SK-N-SH (cell line): ENCODE measurements around the gene RCOR2. TPM values are rescaled to one million over a fixed set of nuclear protein-coding genes. Genes with fewer than 3 reads are reported as not detected.

Source experiments
- CTCF ChIA-PET: fragments of 300-600, 350-600 bp; formaldehyde crosslinking; extraction: SDS; loops from one replicate; lab custom pipeline; 2021; lab: Yijun Ruan, JAX
- POLR2A ChIA-PET: fragments of 350-600 bp; sonication (Branson Sonifier 250); formaldehyde crosslinking; extraction: SDS; loops from one replicate; lab custom pipeline; 2020; ENCODE audit warnings: antibody characterized with exemption, inconsistent platforms; lab: Yijun Ruan, JAX
- DNase-seq: peaks from one replicate; pipeline ENCODE4 v3.0.0; 2012
- H2AFZ ChIP-seq: fragments of 200-600 bp; sonication (generic); 2 replicates; pipeline ENCODE4 v1.8.1; 2016; ENCODE audit warnings: antibody characterized with exemption, mild to moderate bottlenecking, low read depth
- H3F3A ChIP-seq: fragments of 200-600 bp; sonication (generic); replicated peaks from 2 replicates; pipeline ENCODE3; 2016; ENCODE audit warnings: antibody characterized with exemption, mild to moderate bottlenecking; ENCODE audit not compliant: insufficient read depth
- H3K27ac ChIP-seq, 2 experiments: fragments of 200-500 bp in 1 of 2; fragments of 200-600 bp in 1 of 2; sonication (Bioruptor generic) in 1 of 2; sonication (generic), shearing (Covaris generic) in 1 of 2; 2 replicates each; pipeline versions ENCODE4 v1.5.1 to v1.6.1; 2014 to 2016; ENCODE audit warnings: low read depth in 2 of 2, inconsistent platforms in 1 of 2, low read length in 1 of 2, mild to moderate bottlenecking in 1 of 2, mixed read lengths in 1 of 2
- H3K27me3 ChIP-seq: fragments of 200-600 bp; sonication (generic), shearing (Covaris generic); 2 replicates; pipeline ENCODE4 v1.6.1; 2016; ENCODE audit warnings: mixed run types; ENCODE audit not compliant: insufficient read depth
- H3K36me3 ChIP-seq, 2 experiments: fragments of 200-500 bp in 1 of 2; fragments of 200-600 bp in 1 of 2; sonication (Bioruptor generic) in 1 of 2; sonication (generic) in 1 of 2; replicated peaks in 1 of 2; 2 replicates each; pipeline versions ENCODE3 to v1.5.1; 2014 to 2016; ENCODE audit warnings: low read length in 1 of 2, mild to moderate bottlenecking in 1 of 2; ENCODE audit not compliant: insufficient read depth in 2 of 2, control insufficient read depth in 1 of 2
- H3K4me1 ChIP-seq, 2 experiments: fragments of 200-500 bp in 1 of 2; fragments of 200-600 bp in 1 of 2; sonication (Bioruptor generic) in 1 of 2; sonication (generic), shearing (Covaris generic) in 1 of 2; 2 replicates each; pipeline versions ENCODE4 v1.5.1 to v1.6.1; 2014 to 2016; ENCODE audit warnings: low read depth in 1 of 2, low read length in 1 of 2, mixed run types in 1 of 2; ENCODE audit not compliant: insufficient read depth in 2 of 2, control insufficient read depth in 1 of 2
- H3K4me2 ChIP-seq: fragments of 200-600 bp; sonication (generic), shearing (Covaris generic); 2 replicates; pipeline ENCODE4 v1.6.1; 2017; ENCODE audit warnings: mixed run types
- H3K4me3 ChIP-seq, 2 experiments: fragments of 200-500 bp in 1 of 2; fragments of 200-600 bp in 1 of 2; sonication (Bioruptor generic) in 1 of 2; sonication (generic), shearing (Covaris generic) in 1 of 2; 2 replicates each; pipeline versions ENCODE4 v1.5.1 to v1.8.1; 2014 to 2016; ENCODE audit warnings: low read depth in 2 of 2, inconsistent platforms in 1 of 2, low read length in 1 of 2, mild to moderate bottlenecking in 1 of 2, mixed read lengths in 1 of 2, moderate library complexity in 1 of 2
- H3K79me2 ChIP-seq: fragments of 200-600 bp; sonication (generic); 2 replicates; pipeline ENCODE4 v1.8.1; 2017; ENCODE audit warnings: mild to moderate bottlenecking; ENCODE audit not compliant: insufficient read depth
- H3K9ac ChIP-seq: fragments of 200-600 bp; sonication (generic); 2 replicates; pipeline ENCODE4 v1.6.1; 2017; ENCODE audit warnings: mixed run types
- H3K9me2 ChIP-seq: fragments of 200-600 bp; sonication (generic); 2 replicates; pipeline ENCODE4 v1.6.1; 2017; ENCODE audit warnings: mixed run types
- H3K9me3 ChIP-seq: fragments of 200-600 bp; sonication (generic); 2 replicates; pipeline ENCODE4 v1.6.1; 2017; ENCODE audit warnings: mixed run types, mild to moderate bottlenecking, moderate library complexity
- H4K20me1 ChIP-seq: fragments of 200-600 bp; sonication (generic); 2 replicates; pipeline ENCODE4 v1.6.1; 2017; ENCODE audit warnings: mild to moderate bottlenecking, mixed run types; ENCODE audit not compliant: insufficient read depth
- EP300 ChIP-seq, 2 experiments: IDR thresholded peaks; 2 replicates each; pipeline versions ENCODE4 v1.4.0 to v1.6.1; 2012; ENCODE audit warnings: borderline replicate concordance in 1 of 2, low read depth in 1 of 2, low read length in 1 of 2
- FOSL2 ChIP-seq: IDR thresholded peaks from 2 replicates; pipeline ENCODE4 v1.4.0; 2012; ENCODE audit warnings: low read depth, mild to moderate bottlenecking, moderate library complexity, borderline replicate concordance
- GABPA ChIP-seq: IDR thresholded peaks from 2 replicates; pipeline ENCODE4 v1.4.0; 2012; ENCODE audit warnings: low read depth, mild to moderate bottlenecking
- GATA2 ChIP-seq: sonication (generic); formaldehyde crosslinking; IDR thresholded peaks from 2 replicates; pipeline ENCODE4 v1.5.0; 2020; ENCODE audit warnings: mild to moderate bottlenecking, missing genetic modification reagents
- MXI1 ChIP-seq: IDR thresholded peaks from 2 replicates; pipeline ENCODE4 v1.6.1; 2012; ENCODE audit warnings: mild to moderate bottlenecking, low read depth, low read length, improper control_type of control experiment
- NFIC ChIP-seq: IDR thresholded peaks from 2 replicates; pipeline ENCODE4 v1.4.0; 2012; ENCODE audit warnings: borderline replicate concordance
- NRF1 ChIP-seq: IDR thresholded peaks from 2 replicates; pipeline ENCODE4 v1.6.1; 2012; ENCODE audit warnings: low read depth, mild to moderate bottlenecking, low read length
- POLR2AphosphoS5 ChIP-seq: IDR thresholded peaks from 2 replicates; pipeline ENCODE4 v1.6.1; 2012; ENCODE audit warnings: low read depth, low read length
- RAD21 ChIP-seq: IDR thresholded peaks from 2 replicates; pipeline ENCODE4 v1.6.1; 2012; ENCODE audit warnings: mild to moderate bottlenecking, low read length
- RCOR1 ChIP-seq: fragments of 150-350 bp; IDR thresholded peaks from 2 replicates; pipeline ENCODE4 v1.6.1; 2017; ENCODE audit warnings: antibody characterized with exemption, low read length
- RFX5 ChIP-seq: IDR thresholded peaks from 2 replicates; pipeline ENCODE4 v1.6.1; 2012; ENCODE audit warnings: mild to moderate bottlenecking, improper control_type of control experiment, low read length
- RXRA ChIP-seq: IDR thresholded peaks from 2 replicates; pipeline ENCODE4 v1.4.0; 2012; ENCODE audit warnings: low read depth, mild to moderate bottlenecking, borderline replicate concordance
- SIN3A ChIP-seq: IDR thresholded peaks from 2 replicates; pipeline ENCODE4 v1.6.1; 2012; ENCODE audit warnings: low read depth, mild to moderate bottlenecking, low read length, moderate library complexity, borderline replicate concordance
- TAF1 ChIP-seq: IDR thresholded peaks from 2 replicates; pipeline ENCODE4 v1.6.1; 2012; ENCODE audit warnings: low read depth, mild to moderate bottlenecking, low read length, moderate library complexity, borderline replicate concordance
- TCF12 ChIP-seq: IDR thresholded peaks from 2 replicates; pipeline ENCODE4 v1.4.0; 2012
- TEAD4 ChIP-seq: IDR thresholded peaks from 2 replicates; pipeline ENCODE4 v1.4.0; 2012; ENCODE audit warnings: mild to moderate bottlenecking, borderline replicate concordance; ENCODE audit not compliant: insufficient read depth
- WGBS: methylation state at CpG from one replicate; pipeline ENCODE4 v1.1.6; 2017; ENCODE audit warnings: low lambda C conversion rate; 5-methylcytosine and 5-hydroxymethylcytosine counted together
- polyA plus RNA-seq, 3 experiments: library from polyadenylated mRNA; depleted of rRNA; stranded (reverse); fragments of >200 nt; gene quantifications; 2 replicates each; pipeline ENCODE4 v1.2.3, GENCODE V29; 2012
- TF ChIP-seq, protein P1 (sequence below): IDR thresholded peaks from 2 replicates; pipeline ENCODE4 v1.4.0; 2012; ENCODE audit warnings: low read depth
- TF ChIP-seq, protein P2 (sequence below): fragments of 200-600 bp; sonication (generic); IDR thresholded peaks from 2 replicates; pipeline ENCODE4 v1.6.1; 2017; ENCODE audit warnings: antibody characterized with exemption, mild to moderate bottlenecking, moderate library complexity
- TF ChIP-seq, protein P3 (sequence below): IDR thresholded peaks from 2 replicates; pipeline ENCODE4; 2012
- TF ChIP-seq, protein P4 (sequence below): IDR thresholded peaks from 2 replicates; pipeline ENCODE4 v1.4.0; 2012; ENCODE audit warnings: low read depth, borderline replicate concordance
- TF ChIP-seq, protein P5 (sequence below): fragments of 150-350 bp; IDR thresholded peaks from 2 replicates; pipeline ENCODE4 v1.6.1; 2017; ENCODE audit warnings: antibody characterized with exemption, low read length, low read depth, borderline replicate concordance
- TF ChIP-seq, protein P6 (sequence below): fragments of 150-350 bp; IDR thresholded peaks from 2 replicates; pipeline ENCODE4 v1.6.1; 2016; ENCODE audit warnings: mild to moderate bottlenecking, low read depth, low read length

The RCOR2 gene
- polyA plus RNA-seq, 1 of the 3 experiments (the other 2 are of a cell fraction): 1.1 TPM

DNA sequence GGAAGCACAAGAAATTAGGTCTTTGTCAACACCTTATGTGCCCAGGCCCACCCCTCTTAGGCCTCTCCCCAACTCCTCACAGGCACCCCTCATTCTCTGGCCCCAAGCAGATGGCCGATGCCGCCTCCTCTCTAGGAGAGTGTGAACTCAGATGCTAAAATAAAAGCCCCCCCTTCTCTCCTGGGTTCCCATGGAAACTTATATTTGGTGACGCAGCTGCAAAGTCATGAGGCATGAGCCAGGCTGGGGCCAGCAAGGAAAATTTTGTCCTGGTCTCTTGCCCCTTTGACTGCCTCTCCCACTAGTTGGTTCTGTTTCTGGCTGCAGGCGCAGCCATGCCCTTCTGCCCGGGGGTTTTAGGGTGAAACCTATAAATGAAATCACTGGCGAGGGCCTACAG, 11.8 kb downstream of the RCOR2 start:
- Histone ChIP-seq H3K27ac (no peak overlapping the region), H3K9ac (no peak overlapping the region), H3K4me3 (no peak overlapping the region), H3K27me3 (no peaks in the 10 kb centered on the region), H3K4me2 (no peak overlapping the region), H3K36me3 (peaks cover 0 to 67% of the 10 kb centered on the region in 2 experiments), H3F3A (no peaks in the 10 kb centered on the region), H3K9me2 (no peaks in the 10 kb centered on the region), H3K79me2 (no peaks in the 10 kb centered on the region), H3K4me1 (peaks cover 0 to 16% of the 10 kb centered on the region in 2 experiments; a peak in 1 of 4 replicates), H3K9me3 (no peaks in the 10 kb centered on the region), H4K20me1 (no peaks in the 10 kb centered on the region), H2AFZ (no peak overlapping the region)
- ChIA-PET CTCF (interaction anchor here (0.9 to 3.1 kb wide), 2 partner anchors 8 to 68 kb away, joined by 4 to 20 read pairs; no protein-coding TSS in a partner anchor), POLR2A (no interaction called here)
- TF ChIP-seq, protein P1, sequence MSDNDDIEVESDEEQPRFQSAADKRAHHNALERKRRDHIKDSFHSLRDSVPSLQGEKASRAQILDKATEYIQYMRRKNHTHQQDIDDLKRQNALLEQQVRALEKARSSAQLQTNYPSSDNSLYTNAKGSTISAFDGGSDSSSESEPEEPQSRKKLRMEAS: no peak
- TF ChIP-seq, protein P2, sequence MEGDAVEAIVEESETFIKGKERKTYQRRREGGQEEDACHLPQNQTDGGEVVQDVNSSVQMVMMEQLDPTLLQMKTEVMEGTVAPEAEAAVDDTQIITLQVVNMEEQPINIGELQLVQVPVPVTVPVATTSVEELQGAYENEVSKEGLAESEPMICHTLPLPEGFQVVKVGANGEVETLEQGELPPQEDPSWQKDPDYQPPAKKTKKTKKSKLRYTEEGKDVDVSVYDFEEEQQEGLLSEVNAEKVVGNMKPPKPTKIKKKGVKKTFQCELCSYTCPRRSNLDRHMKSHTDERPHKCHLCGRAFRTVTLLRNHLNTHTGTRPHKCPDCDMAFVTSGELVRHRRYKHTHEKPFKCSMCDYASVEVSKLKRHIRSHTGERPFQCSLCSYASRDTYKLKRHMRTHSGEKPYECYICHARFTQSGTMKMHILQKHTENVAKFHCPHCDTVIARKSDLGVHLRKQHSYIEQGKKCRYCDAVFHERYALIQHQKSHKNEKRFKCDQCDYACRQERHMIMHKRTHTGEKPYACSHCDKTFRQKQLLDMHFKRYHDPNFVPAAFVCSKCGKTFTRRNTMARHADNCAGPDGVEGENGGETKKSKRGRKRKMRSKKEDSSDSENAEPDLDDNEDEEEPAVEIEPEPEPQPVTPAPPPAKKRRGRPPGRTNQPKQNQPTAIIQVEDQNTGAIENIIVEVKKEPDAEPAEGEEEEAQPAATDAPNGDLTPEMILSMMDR: no peak
- TF ChIP-seq GATA2 (no peak), NFIC (no peak), RAD21 (no peak), TAF1 (no peak), MXI1 (no peak)
- TF ChIP-seq, protein P3, sequence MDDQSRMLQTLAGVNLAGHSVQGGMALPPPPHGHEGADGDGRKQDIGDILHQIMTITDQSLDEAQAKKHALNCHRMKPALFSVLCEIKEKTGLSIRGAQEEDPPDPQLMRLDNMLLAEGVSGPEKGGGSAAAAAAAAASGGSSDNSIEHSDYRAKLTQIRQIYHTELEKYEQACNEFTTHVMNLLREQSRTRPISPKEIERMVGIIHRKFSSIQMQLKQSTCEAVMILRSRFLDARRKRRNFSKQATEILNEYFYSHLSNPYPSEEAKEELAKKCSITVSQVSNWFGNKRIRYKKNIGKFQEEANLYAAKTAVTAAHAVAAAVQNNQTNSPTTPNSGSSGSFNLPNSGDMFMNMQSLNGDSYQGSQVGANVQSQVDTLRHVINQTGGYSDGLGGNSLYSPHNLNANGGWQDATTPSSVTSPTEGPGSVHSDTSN: no peak
- TF ChIP-seq, protein P4, sequence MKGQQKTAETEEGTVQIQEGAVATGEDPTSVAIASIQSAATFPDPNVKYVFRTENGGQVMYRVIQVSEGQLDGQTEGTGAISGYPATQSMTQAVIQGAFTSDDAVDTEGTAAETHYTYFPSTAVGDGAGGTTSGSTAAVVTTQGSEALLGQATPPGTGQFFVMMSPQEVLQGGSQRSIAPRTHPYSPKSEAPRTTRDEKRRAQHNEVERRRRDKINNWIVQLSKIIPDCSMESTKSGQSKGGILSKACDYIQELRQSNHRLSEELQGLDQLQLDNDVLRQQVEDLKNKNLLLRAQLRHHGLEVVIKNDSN: no peak
- DNase-seq: no peak
- WGBS: 94% methylated on average over 6 of the region's 6 CpGs

DNA sequence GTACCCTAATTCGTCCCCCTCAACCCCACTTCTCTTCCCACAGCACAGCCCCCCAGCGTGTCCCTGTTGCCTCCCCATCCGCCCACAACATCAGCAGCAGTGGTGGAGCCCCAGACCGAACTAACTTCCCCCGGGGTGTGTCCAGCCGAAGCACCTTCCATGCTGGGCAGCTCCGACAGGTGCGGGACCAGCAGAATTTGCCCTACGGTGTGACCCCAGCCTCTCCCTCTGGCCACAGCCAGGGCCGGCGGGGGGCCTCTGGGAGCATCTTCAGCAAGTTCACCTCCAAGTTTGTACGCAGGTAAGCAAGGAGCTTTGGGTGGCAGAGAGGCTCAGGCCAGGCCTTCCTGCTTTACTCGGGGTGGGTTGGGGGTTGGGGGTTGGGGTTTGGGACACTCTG, 12.2 kb downstream of the RCOR2 start:
- Histone ChIP-seq H3F3A (no peaks in the 10 kb centered on the region), H3K36me3 (peaks cover 0 to 72% of the 10 kb centered on the region in 2 experiments), H3K27me3 (no peaks in the 10 kb centered on the region), H3K9ac (no peak overlapping the region), H3K9me2 (no peaks in the 10 kb centered on the region), H4K20me1 (no peaks in the 10 kb centered on the region), H3K4me1 (peaks cover 0 to 11% of the 10 kb centered on the region in 2 experiments; a peak in 1 of 4 replicates), H3K27ac (no peak overlapping the region; a peak in 1 of 4 replicates), H3K4me3 (no peak overlapping the region), H3K4me2 (no peak overlapping the region), H3K9me3 (no peaks in the 10 kb centered on the region), H2AFZ (no peak overlapping the region), H3K79me2 (no peaks in the 10 kb centered on the region)
- no peak for DNase-seq
- ChIA-PET CTCF (interaction anchor here (0.9 to 3.1 kb wide), 2 partner anchors 8 to 68 kb away, joined by 4 to 20 read pairs; no protein-coding TSS in a partner anchor), POLR2A (no interaction called here)
- 94% methylated on average over 13 of the region's 13 CpGs for WGBS
- TF ChIP-seq, protein P5, sequence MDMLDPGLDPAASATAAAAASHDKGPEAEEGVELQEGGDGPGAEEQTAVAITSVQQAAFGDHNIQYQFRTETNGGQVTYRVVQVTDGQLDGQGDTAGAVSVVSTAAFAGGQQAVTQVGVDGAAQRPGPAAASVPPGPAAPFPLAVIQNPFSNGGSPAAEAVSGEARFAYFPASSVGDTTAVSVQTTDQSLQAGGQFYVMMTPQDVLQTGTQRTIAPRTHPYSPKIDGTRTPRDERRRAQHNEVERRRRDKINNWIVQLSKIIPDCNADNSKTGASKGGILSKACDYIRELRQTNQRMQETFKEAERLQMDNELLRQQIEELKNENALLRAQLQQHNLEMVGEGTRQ: no peak
- no peak for TF ChIP-seq GATA2
- TF ChIP-seq, protein P6, sequence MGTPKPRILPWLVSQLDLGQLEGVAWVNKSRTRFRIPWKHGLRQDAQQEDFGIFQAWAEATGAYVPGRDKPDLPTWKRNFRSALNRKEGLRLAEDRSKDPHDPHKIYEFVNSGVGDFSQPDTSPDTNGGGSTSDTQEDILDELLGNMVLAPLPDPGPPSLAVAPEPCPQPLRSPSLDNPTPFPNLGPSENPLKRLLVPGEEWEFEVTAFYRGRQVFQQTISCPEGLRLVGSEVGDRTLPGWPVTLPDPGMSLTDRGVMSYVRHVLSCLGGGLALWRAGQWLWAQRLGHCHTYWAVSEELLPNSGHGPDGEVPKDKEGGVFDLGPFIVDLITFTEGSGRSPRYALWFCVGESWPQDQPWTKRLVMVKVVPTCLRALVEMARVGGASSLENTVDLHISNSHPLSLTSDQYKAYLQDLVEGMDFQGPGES: no peak
- no peak for TF ChIP-seq TEAD4
- no peak for TF ChIP-seq NRF1
- TF ChIP-seq EP300 (IDR thresholded peaks at IDR 0.05; ENCODE audit: borderline replicate concordance in 1 of 2, low read depth in 1 of 2, low read length in 1 of 2): no peak
- no peak for TF ChIP-seq RCOR1
- TF ChIP-seq RAD21: no peak
- TF ChIP-seq GABPA: no peak
- TF ChIP-seq POLR2AphosphoS5: no peak
- no peak for TF ChIP-seq RFX5
- no peak for TF ChIP-seq RXRA
- TF ChIP-seq, protein P3: no peak
- TF ChIP-seq FOSL2: no peak
- no peak for TF ChIP-seq SIN3A
- no peak for TF ChIP-seq TCF12
